ENCODE results near the gene INSIG1. TPM values are rescaled to one million over a fixed set of nuclear protein-coding genes. Genes with fewer than 3 reads are reported as not detected.

INSIG1 gene
- total RNA-seq, 1 experiment from 2014 or later, result 60.1 TPM

- Mint-ChIP-seq H3K27ac (ENCODE audit: unreplicated experiment) (peak overlapping the region; percentile 60), H3K4me1 (ENCODE audit: low read depth, unreplicated experiment) (peaks cover 20% of the 10 kb centered on the region), H3K36me3 (ENCODE audit: insufficient read depth, unreplicated experiment) (peaks cover 39% of the 10 kb centered on the region), H3K9me3 (ENCODE audit: unreplicated experiment) (peaks cover 23% of the 10 kb centered on the region), H3K27me3 (ENCODE audit: insufficient read depth, unreplicated experiment) (no peaks in the 10 kb centered on the region), H3K4me3 (ENCODE audit: unreplicated experiment) (peak overlapping the region; percentile 96)
- peaks cover 7% of the 10 kb centered on the region for H3K36me3 ChIP-seq (ENCODE audit: control insufficient read depth, insufficient read depth, low read length)
- CTCF ChIA-PET, result interaction anchor here (2.5 kb wide), 1 partner anchor 61 kb away, joined by 6 read pairs; no protein-coding TSS in a partner anchor
- TF ChIP-seq CTCF (IDR thresholded peaks at IDR 0.05; ENCODE audit: insufficient read depth in 1 of 2, low read depth in 1 of 2, low read length in 1 of 2, severe bottlenecking in 1 of 2, unreplicated experiment in 1 of 2), result no peak
- POLR2A ChIA-PET, result interaction anchor here (0.6 to 1.6 kb wide), 2 partner anchors 82 to 348 kb away, joined by 3 to 9 read pairs; partner anchors contain the start of gene RBM33
- no peak for DNase-seq
- no peaks in the 10 kb centered on the region for H3K27me3 ChIP-seq (replicated peaks; ENCODE audit: control insufficient read depth, insufficient read depth, low read length)
- TSS peak; percentile 62 for BruUV-seq (replicated peaks)
- H3K9me3 ChIP-seq, result no peaks in the 10 kb centered on the region
- H3K4me3 ChIP-seq (ENCODE audit: low read depth, low read length), result peak overlapping the region; percentile 63
- H3K4me1 ChIP-seq, result peaks cover 23% of the 10 kb centered on the region
- intact Hi-C loops (cut with micrococcal nuclease; ENCODE audit: unreplicated experiment), result loop anchor here (5.0 kb wide), 3 partner anchors 84 to 369 kb away; partner anchors contain the start of gene PAXIP1
Observed at GRCh38 chr7:155296006-155296787, 1.5 kb upstream of the INSIG1 start.

DNA sequence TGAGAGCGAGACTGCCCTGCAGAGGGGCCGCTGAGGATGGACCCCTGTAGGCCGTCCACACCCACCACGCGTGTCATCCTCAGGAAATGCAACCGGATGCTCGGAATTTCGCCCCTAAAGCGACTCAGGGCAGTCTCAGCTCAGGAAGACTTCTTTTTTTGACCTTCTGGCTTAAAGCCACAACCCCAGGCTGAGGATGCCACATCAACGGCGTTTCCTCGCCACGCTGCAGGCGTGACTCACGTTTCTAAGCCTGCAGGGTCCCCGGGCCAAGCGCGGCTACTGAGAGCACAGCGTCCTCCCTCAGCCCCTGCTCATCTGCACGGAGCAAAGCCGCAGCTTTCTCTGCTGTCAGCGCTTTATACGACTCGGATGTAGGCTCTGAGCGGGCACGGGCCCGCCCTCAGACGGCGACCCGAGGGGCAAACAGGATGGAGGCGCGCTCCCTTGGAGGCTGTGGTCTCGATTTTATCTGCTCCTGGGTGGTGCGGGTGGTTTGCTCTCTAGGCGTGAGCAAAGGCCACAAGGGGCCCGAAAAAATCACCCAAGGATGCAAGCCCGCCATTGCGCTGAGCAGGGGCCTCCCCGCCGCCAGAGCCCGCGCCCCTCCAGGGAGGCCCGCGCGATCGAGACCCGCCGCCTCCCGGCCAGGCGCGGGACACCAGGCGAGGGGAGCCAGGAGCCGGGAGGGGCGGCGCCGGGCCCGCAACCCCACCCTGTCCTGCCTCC lies 726 bp upstream of the INSIG1 start:
- H3K36me3 Mint-ChIP-seq (ENCODE audit: insufficient read depth, unreplicated experiment), result peaks cover 43% of the 10 kb centered on the region
- POLR2A ChIA-PET, result interaction anchor here (0.6 to 1.6 kb wide), 7 partner anchors 35 to 347 kb away, joined by 3 to 9 read pairs (median 4); partner anchors contain the start of genes PAXIP1 and RBM33
- no TSS peak for BruUV-seq (replicated peaks)

More for the DNA sequence above, 726 bp upstream of the INSIG1 start:
- H3K4me1 ChIP-seq, result peaks cover 20% of the 10 kb centered on the region
- Mint-ChIP-seq H3K4me1 (ENCODE audit: low read depth, unreplicated experiment) (peaks cover 14% of the 10 kb centered on the region), H3K27me3 (ENCODE audit: insufficient read depth, unreplicated experiment) (no peaks in the 10 kb centered on the region), H3K27ac (ENCODE audit: unreplicated experiment) (peak overlapping the region; percentile 60), H3K9me3 (ENCODE audit: unreplicated experiment) (peaks cover 23% of the 10 kb centered on the region), H3K4me3 (ENCODE audit: unreplicated experiment) (peak overlapping the region; percentile 96)
- H3K36me3 ChIP-seq (ENCODE audit: control insufficient read depth, insufficient read depth, low read length), result peaks cover 7% of the 10 kb centered on the region
- H3K9me3 ChIP-seq, result no peaks in the 10 kb centered on the region
- peak; percentile 26 to 37 for TF ChIP-seq CTCF (IDR thresholded peaks at IDR 0.05; ENCODE audit: insufficient read depth in 1 of 2, low read depth in 1 of 2, low read length in 1 of 2, severe bottlenecking in 1 of 2, unreplicated experiment in 1 of 2)
- peak overlapping the region; percentile 63 for H3K4me3 ChIP-seq (ENCODE audit: low read depth, low read length)
- intact Hi-C loops (cut with micrococcal nuclease; ENCODE audit: unreplicated experiment), result loop anchor here (1.0 to 5.0 kb wide), 5 partner anchors 63 to 370 kb away; partner anchors contain the start of gene PAXIP1
- CTCF ChIA-PET, result interaction anchor here (0.6 to 2.5 kb wide), 7 partner anchors 45 to 276 kb away, joined by 3 to 6 read pairs (median 4); no protein-coding TSS in a partner anchor
- DNase-seq, result no peak
- no peaks in the 10 kb centered on the region for H3K27me3 ChIP-seq (replicated peaks; ENCODE audit: control insufficient read depth, insufficient read depth, low read length)

All from Caco-2 (cell line).